ENCODE measurements around the gene MCL1.

The MCL1 gene

DNA sequence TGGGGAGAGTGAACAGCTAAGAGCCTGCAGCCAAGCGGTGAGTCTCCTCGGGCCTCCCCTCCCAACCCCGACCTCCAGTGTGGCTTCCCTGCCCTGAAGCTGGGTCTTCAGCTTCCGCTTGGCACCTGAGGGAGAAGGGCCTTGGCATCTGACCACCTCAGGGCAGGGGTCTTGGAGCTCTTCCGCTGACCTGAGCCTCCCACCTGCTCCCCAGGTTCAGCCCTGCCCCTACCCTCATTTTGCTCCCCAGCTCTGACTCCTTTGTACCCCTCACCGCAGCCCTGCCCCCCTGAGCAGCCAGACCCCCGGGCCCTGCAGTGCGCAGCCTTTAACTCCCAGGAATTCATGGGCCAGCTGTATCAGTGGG lies 25.3 kb downstream of the MCL1 start:
- TF ChIP-seq, protein P1, sequence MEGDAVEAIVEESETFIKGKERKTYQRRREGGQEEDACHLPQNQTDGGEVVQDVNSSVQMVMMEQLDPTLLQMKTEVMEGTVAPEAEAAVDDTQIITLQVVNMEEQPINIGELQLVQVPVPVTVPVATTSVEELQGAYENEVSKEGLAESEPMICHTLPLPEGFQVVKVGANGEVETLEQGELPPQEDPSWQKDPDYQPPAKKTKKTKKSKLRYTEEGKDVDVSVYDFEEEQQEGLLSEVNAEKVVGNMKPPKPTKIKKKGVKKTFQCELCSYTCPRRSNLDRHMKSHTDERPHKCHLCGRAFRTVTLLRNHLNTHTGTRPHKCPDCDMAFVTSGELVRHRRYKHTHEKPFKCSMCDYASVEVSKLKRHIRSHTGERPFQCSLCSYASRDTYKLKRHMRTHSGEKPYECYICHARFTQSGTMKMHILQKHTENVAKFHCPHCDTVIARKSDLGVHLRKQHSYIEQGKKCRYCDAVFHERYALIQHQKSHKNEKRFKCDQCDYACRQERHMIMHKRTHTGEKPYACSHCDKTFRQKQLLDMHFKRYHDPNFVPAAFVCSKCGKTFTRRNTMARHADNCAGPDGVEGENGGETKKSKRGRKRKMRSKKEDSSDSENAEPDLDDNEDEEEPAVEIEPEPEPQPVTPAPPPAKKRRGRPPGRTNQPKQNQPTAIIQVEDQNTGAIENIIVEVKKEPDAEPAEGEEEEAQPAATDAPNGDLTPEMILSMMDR (IDR thresholded peaks at IDR 0.05; ENCODE audit: control insufficient read depth, insufficient read depth, low read depth, low read length, missing control alignments), result no peak
- no peak for DNase-seq (ENCODE audit: low read depth)
- no peak overlapping the region for H3K4me3 ChIP-seq (ENCODE audit: control insufficient read depth, low read depth, low read length)

DNA sequence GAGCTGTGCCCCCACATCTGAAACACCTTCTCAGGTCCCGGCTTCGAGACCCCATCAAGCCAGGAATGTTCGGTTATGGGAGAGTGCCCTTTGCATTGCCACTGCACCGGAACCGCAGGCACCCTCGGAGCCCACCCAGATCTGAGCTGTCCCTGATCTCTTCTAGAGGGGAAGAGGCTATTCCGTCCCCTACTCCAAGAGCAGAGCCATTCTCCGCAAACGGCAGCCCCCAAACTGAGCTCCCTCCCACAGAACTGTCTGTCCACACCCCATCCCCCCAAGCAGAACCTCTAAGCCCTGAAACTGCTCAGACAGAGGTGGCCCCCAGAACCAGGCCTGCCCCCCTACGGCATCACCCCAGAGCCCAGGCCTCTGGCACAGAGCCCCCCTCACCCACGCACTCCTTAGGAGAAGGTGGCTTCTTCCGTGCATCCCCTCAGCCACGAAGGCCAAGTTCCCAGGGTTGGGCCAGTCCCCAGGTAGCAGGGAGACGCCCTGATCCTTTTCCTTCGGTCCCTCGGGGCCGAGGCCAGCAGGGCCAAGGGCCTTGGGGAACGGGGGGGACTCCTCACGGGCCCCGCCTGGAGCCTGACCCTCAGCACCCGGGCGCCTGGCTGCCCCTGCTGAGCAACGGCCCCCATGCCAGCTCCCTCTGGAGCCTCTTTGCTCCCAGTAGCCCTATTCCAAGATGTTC lies 25.9 kb downstream of the MCL1 start:
- no peak for DNase-seq (ENCODE audit: low read depth)
- no peak overlapping the region for H3K4me3 ChIP-seq (ENCODE audit: control insufficient read depth, low read depth, low read length)
- TF ChIP-seq, protein P1 (IDR thresholded peaks at IDR 0.05; ENCODE audit: control insufficient read depth, insufficient read depth, low read depth, low read length, missing control alignments), result no peak

DNA sequence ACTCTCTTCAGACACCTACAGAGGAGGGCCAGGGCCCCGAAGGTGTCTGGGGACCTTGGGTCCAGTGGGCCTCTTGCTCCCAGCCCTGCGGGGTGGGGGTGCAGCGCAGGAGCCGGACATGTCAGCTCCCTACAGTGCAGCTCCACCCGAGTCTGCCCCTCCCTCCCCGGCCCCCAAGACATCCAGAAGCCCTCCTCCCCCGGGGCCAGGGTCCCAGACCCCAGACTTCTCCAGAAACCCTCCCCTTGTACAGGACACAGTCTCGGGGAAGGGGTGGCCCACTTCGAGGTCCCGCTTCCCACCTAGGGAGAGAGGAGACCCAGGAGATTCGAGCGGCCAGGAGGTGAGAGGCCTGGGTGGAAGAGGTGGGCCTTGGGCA lies 26.5 kb downstream of the MCL1 start:
- TF ChIP-seq, protein P1 (IDR thresholded peaks at IDR 0.05; ENCODE audit: control insufficient read depth, insufficient read depth, low read depth, low read length, missing control alignments), result no peak
- no peak for DNase-seq (ENCODE audit: low read depth)
- H3K4me3 ChIP-seq (ENCODE audit: control insufficient read depth, low read depth, low read length), result no peak overlapping the region

DNA sequence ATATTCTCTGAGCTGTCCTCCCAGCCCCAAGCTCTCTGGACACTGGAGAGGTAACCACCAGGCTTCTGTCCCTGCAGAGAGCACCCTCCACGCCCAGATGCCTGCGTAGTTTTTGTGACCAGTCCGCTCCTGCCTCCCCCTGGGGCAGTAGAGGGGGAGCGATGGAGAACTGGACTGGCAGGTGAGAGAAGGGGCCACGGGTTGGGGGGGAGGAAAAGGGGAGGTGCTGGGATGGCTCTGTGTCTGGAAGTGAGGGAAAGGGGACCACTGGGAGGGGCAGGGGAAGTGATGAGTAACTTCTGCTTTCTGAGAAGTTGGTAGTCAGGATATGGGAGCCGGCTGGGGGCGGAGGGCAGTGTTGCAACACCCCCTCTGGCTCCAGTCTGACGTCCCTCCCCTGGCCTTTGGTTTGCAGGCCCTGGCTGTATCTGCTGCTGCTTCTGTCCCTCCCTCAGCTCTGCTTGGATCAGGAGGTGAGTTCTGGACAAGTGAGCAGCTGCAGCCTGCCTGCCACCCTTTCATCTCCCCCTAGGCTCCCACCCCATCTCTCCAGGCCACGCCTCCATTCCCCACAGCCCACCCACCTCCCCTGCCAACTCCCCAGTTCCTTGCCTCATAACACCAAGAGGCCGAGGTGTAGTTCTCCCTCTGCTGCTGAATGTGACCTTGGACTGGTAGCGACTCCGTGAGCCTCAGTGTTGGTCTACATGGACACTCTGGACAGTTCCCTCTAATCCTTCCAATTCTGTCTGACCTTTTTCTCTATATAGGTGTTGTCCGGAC lies 27.1 kb downstream of the MCL1 start:
- TF ChIP-seq, protein P1 (IDR thresholded peaks at IDR 0.05; ENCODE audit: control insufficient read depth, insufficient read depth, low read depth, low read length, missing control alignments), result no peak
- DNase-seq (ENCODE audit: low read depth), result peak; percentile 73
- no peak overlapping the region for H3K4me3 ChIP-seq (ENCODE audit: control insufficient read depth, low read depth, low read length)

DNA sequence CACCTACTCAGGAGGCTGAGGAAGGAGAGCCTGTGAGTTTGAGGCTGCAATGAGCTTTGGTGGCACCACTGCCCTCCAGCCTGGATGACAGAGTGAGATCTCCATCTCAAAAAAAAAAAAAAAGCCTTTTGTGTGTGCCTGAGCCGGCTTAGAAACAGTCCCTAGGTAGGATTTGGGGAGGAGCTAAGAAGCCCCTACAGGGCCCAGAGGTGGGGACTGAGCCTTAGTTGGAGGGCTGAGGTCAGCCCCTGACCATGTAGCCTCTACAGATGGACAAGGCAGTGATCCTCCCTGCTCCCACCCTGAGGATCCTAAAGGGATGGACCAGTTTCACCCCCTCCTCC lies 27.7 kb downstream of the MCL1 start:
- TF ChIP-seq, protein P1 (IDR thresholded peaks at IDR 0.05; ENCODE audit: control insufficient read depth, insufficient read depth, low read depth, low read length, missing control alignments), result no peak
- no peak overlapping the region for H3K4me3 ChIP-seq (ENCODE audit: control insufficient read depth, low read depth, low read length)
- no peak for DNase-seq (ENCODE audit: low read depth)

DNA sequence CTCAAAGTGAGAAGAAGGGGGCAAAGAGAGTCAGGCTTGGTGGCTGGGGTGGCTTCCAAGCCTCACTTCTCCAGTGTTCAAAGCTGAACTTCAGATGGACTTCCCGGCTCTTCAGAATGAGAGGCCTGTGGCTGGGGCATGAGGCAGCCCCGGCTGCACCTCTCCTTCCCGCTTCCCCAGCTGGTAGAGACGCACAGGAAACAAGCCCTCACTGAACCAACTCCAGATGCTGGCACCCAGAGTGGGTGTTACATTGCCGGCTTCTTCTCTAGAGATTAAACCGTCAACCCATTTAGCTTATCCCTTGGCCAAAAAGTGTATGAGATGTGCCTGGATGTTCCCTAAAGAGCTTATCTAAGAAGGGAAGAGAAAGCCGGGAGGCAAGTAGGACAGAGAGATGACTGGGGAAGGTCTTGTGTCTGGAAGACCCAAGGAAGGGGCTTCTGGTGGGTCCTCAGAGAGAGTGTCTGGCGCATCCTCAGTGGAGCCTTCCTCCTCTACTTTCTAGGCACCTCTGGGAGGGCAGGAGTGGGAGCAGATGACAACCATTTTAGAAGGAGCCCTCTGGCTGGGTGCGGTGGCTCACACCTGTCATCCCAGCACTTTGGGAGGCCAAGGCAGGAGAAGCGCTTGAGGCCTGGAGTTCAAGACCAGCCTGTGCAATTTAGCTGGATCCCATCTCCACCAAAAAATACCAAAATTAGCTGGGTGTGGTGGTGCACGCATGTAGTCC lies 28.2 kb downstream of the MCL1 start:
- TF ChIP-seq, protein P1 (IDR thresholded peaks at IDR 0.05; ENCODE audit: control insufficient read depth, insufficient read depth, low read depth, low read length, missing control alignments), result no peak
- no peak overlapping the region for H3K4me3 ChIP-seq (ENCODE audit: control insufficient read depth, low read depth, low read length)
- no peak for DNase-seq (ENCODE audit: low read depth)

Data from AG09309 (cell line).